Esophagus squamous epithelium (tissue), 4 donors: Measurements from ENCODE around the gene CYTL1.

Source experiments
- POLR2A ChIP-seq, 4 donors: fragments of 450-650 bp; IDR thresholded peaks; one replicate each; pipeline ENCODE4 v1.6.1; 2017; ENCODE audit warnings: antibody characterized with exemption in 4 of 4, mild to moderate bottlenecking in 4 of 4, moderate library complexity in 3 of 4
- TF ChIP-seq, protein P1 (sequence below), 6 experiments: fragments of 450-650 bp in 4 of 6; fragments of 200-600 bp in 2 of 6; sonication (generic) in 2 of 6; IDR thresholded peaks; one replicate each; pipeline ENCODE4 v1.5.1; 2016 to 2019; ENCODE audit warnings: antibody characterized with exemption in 6 of 6, mild to moderate bottlenecking in 4 of 6, moderate library complexity in 4 of 6

DNA sequence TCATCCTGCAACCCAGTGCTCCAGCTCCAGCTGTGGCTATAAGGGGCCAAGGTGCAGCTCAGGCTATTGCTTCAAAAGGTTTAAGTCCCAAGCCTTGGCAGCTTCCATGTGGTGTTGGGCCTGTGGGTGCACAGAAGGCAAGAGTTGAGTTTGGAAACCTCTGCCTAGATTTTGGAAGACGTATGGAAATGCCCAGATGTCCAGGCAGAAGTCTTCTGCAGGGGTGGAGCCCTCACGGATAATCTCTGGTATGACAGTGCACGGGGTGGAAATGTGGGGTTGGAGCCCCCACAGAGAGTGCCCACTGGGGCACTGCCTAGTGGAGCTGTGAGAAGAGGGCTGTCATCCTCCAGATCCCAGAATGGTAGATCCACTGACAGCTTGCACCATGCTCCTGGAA lies 44.5 kb downstream of the CYTL1 start:
- TF ChIP-seq, protein P1, sequence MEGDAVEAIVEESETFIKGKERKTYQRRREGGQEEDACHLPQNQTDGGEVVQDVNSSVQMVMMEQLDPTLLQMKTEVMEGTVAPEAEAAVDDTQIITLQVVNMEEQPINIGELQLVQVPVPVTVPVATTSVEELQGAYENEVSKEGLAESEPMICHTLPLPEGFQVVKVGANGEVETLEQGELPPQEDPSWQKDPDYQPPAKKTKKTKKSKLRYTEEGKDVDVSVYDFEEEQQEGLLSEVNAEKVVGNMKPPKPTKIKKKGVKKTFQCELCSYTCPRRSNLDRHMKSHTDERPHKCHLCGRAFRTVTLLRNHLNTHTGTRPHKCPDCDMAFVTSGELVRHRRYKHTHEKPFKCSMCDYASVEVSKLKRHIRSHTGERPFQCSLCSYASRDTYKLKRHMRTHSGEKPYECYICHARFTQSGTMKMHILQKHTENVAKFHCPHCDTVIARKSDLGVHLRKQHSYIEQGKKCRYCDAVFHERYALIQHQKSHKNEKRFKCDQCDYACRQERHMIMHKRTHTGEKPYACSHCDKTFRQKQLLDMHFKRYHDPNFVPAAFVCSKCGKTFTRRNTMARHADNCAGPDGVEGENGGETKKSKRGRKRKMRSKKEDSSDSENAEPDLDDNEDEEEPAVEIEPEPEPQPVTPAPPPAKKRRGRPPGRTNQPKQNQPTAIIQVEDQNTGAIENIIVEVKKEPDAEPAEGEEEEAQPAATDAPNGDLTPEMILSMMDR (IDR thresholded peaks at IDR 0.05) = no peak
- no peak for TF ChIP-seq POLR2A (IDR thresholded peaks at IDR 0.05)
